ENCODE measurements around the gene ALDH1A1.

ALDH1A1 gene

DNA sequence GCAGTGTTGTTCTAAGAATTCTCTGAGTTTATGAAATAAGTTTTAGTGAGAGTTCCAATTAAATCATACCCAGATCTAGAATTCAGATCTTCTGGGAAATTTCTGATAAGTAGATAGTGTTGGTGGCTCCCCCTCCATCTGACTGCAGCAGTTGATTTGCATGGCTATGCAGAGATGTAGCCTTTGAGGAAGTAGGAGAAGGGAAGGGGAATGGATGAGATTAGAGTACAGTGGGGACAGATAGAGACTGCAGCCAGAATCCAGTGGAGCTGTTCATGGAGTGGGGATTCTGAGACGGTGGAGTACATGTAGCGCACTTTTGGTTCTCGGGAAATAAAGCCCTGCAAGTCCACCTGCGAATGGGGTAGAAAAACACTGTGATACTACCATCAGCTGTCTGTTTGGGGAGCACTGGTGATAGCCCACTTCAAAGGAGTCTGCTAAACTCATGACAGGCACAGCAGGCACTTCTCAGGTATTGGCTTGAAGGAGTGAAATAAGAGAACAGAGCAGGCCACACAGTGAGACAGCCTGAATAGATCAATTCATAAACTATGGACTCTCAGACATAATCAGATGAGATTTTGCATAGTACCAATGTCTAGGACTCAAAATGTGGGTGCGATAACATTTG is 96.8 kb downstream of the ALDH1A1 start:
- Histone ChIP-seq H3K9me3 (no peaks in the 10 kb centered on the region), H3K4me1 (ENCODE audit: control insufficient read depth in 1 of 2, insufficient read depth in 1 of 2, low read depth in 1 of 2, low read length in 1 of 2) (peaks cover 0 to 3% of the 10 kb centered on the region in 2 experiments), H3K27me3 (no peaks in the 10 kb centered on the region), H3K4me3 (ENCODE audit: low read depth in 1 of 2, low read length in 1 of 2) (no peak overlapping the region), H3K36me3 (no peaks in the 10 kb centered on the region), H3K27ac (no peak overlapping the region)
- TF ChIP-seq, protein P1, sequence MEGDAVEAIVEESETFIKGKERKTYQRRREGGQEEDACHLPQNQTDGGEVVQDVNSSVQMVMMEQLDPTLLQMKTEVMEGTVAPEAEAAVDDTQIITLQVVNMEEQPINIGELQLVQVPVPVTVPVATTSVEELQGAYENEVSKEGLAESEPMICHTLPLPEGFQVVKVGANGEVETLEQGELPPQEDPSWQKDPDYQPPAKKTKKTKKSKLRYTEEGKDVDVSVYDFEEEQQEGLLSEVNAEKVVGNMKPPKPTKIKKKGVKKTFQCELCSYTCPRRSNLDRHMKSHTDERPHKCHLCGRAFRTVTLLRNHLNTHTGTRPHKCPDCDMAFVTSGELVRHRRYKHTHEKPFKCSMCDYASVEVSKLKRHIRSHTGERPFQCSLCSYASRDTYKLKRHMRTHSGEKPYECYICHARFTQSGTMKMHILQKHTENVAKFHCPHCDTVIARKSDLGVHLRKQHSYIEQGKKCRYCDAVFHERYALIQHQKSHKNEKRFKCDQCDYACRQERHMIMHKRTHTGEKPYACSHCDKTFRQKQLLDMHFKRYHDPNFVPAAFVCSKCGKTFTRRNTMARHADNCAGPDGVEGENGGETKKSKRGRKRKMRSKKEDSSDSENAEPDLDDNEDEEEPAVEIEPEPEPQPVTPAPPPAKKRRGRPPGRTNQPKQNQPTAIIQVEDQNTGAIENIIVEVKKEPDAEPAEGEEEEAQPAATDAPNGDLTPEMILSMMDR (IDR thresholded peaks at IDR 0.05) = no peak

DNA sequence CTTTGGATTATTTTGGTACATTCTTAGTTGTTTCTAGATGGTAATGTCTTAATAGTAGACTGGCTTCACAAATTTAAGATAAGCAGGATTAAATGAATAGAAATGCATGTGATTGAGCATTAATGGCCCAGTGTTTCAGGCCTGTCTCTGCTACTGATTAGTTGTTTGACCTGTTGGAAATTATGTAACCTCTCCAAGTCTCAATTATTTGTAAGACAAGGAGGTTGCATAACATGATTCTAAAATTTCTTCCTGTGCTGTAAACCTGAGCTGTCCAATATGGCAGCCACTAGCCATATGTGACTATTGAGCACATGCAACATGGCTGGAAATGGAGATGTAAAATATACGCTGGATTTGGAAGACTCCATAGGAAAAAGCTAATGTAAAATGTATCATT is 97.5 kb downstream of the ALDH1A1 start:
- Histone ChIP-seq H3K4me1 (ENCODE audit: control insufficient read depth in 1 of 2, insufficient read depth in 1 of 2, low read depth in 1 of 2, low read length in 1 of 2) (peaks cover 0 to 3% of the 10 kb centered on the region in 2 experiments), H3K9me3 (no peaks in the 10 kb centered on the region), H3K27ac (no peak overlapping the region), H3K4me3 (ENCODE audit: low read depth in 1 of 2, low read length in 1 of 2) (no peak overlapping the region), H3K36me3 (no peaks in the 10 kb centered on the region), H3K27me3 (no peaks in the 10 kb centered on the region)
- TF ChIP-seq, protein P1 (IDR thresholded peaks at IDR 0.05) = no peak
